COR-L47 (cell line): ENCODE measurements around the gene TET3.

Experiments
- DNase-seq: peaks from one replicate; lab custom pipeline; 2025; lab: John Stamatoyannopoulos, UW

TET3 gene

GRCh38 chr2:74005786-74006185 is 21.1 kb downstream of the TET3 start:
- DNase-seq: no peak

GRCh38 chr2:74006459-74006858 is 21.7 kb downstream of the TET3 start:
- DNase-seq: no peak

- no peak for DNase-seq
Observed at GRCh38 chr2:74007121-74007520, 22.4 kb downstream of the TET3 start.

- no peak for DNase-seq
Observed at GRCh38 chr2:74007711-74008110, 23.0 kb downstream of the TET3 start.

- DNase-seq: no peak
Observed at GRCh38 chr2:74008761-74009395, 24.2 kb downstream of the TET3 start.

GRCh38 chr2:74009577-74009976 is 24.9 kb downstream of the TET3 start:
- DNase-seq: no peak

- peak; percentile 98 for DNase-seq
Observed at GRCh38 chr2:74010087-74010541, 25.4 kb downstream of the TET3 start.

- DNase-seq: no peak
Observed at GRCh38 chr2:74011246-74011645, 26.5 kb downstream of the TET3 start.

- DNase-seq: no peak
Observed at GRCh38 chr2:74014813-74015212, 30.1 kb downstream of the TET3 start.

GRCh38 chr2:74017223-74017622 is 32.5 kb downstream of the TET3 start:
- DNase-seq: no peak

GRCh38 chr2:74019516-74019915 is 34.8 kb downstream of the TET3 start:
- DNase-seq: no peak

- no peak for DNase-seq
Observed at GRCh38 chr2:74020702-74021406, 36.1 kb downstream of the TET3 start.

GRCh38 chr2:74021407-74021755 is 36.7 kb downstream of the TET3 start:
- DNase-seq: no peak

GRCh38 chr2:74024216-74024615 is 39.5 kb downstream of the TET3 start:
- DNase-seq: no peak

GRCh38 chr2:74025971-74026612 is 41.4 kb downstream of the TET3 start:
- DNase-seq: no peak

GRCh38 chr2:74026687-74027241 is 42.1 kb downstream of the TET3 start:
- no peak for DNase-seq

GRCh38 chr2:74027496-74027895 is 42.8 kb downstream of the TET3 start:
- DNase-seq: no peak

- no peak for DNase-seq
Observed at GRCh38 chr2:74028290-74028689, 43.6 kb downstream of the TET3 start.

- no peak for DNase-seq
Observed at GRCh38 chr2:74028741-74029140, 44.0 kb downstream of the TET3 start.

- DNase-seq: no peak
Observed at GRCh38 chr2:74029714-74030397, 45.1 kb downstream of the TET3 start.

GRCh38 chr2:74031221-74031620 is 46.5 kb downstream of the TET3 start:
- DNase-seq: no peak

- DNase-seq: no peak
Observed at GRCh38 chr2:74031959-74032287, 47.2 kb downstream of the TET3 start.

- no peak for DNase-seq
Observed at GRCh38 chr2:74033375-74033774, 48.7 kb downstream of the TET3 start.
